Stimulated activated naive CD8-positive, alpha-beta T cell treated with anti-CD3 and anti-CD28 coated beads, Interleukin-15, amount 100 ng/mL, for 72 hours (primary cell): ENCODE results near the gene CTCF.
A peak's percentile ranks its signal among the peaks of the same experiment; 100 is the strongest.
"Not testable (repeated sequence)": the region's sequence is repeated elsewhere in the genome, so short reads cannot be mapped to it uniquely, and the experiment has no call there.

ENCODE experiments used
- ATAC-seq: fragments of 150-1000 bp; cut with Tn5 transposase; 2 replicates; pipeline ENCODE4 v1.10.0; 2021; ENCODE audit warnings: mild to moderate bottlenecking, moderate library complexity
- DNase-seq, 2 donors: peaks; one replicate each; pipeline ENCODE4 v3.0.0; 2021 to 2022
- H3K27ac Mint-ChIP-seq, 2 donors: one replicate each; pipeline ENCODE4 v1.8.0; 2022; ENCODE audit warnings: mild to moderate bottlenecking in 2 of 2, mixed read lengths in 2 of 2, moderate library complexity in 2 of 2
- H3K27me3 Mint-ChIP-seq: one replicate; pipeline ENCODE4 v1.8.0; 2022; ENCODE audit warnings: mixed read lengths
- H3K4me1 Mint-ChIP-seq: one replicate; pipeline ENCODE4 v1.8.0; 2022; ENCODE audit warnings: mild to moderate bottlenecking, mixed read lengths
- H3K4me3 Mint-ChIP-seq, 2 donors: one replicate each; pipeline ENCODE4 v1.8.0; 2022; ENCODE audit warnings: mild to moderate bottlenecking in 2 of 2, mixed read lengths in 2 of 2, moderate library complexity in 1 of 2
- H3K9me3 Mint-ChIP-seq, 2 donors: one replicate each; pipeline ENCODE4 v1.8.0; 2022; ENCODE audit warnings: mixed read lengths in 2 of 2

The CTCF gene

GRCh38 chr16:67528870-67529581, 33.3 kb upstream of the CTCF start:
- ATAC-seq: peak; percentile 66
- peaks cover 60% of the 10 kb centered on the region for H3K27me3 Mint-ChIP-seq
- peak in 1 of 2 donors; percentile 44 for DNase-seq
- peak overlapping the region; percentile 89 to 93 for H3K4me3 Mint-ChIP-seq
- peaks cover 22% of the 10 kb centered on the region for H3K4me1 Mint-ChIP-seq
- no peaks in the 10 kb centered on the region for H3K9me3 Mint-ChIP-seq
- H3K27ac Mint-ChIP-seq: no peak overlapping the region

DNA sequence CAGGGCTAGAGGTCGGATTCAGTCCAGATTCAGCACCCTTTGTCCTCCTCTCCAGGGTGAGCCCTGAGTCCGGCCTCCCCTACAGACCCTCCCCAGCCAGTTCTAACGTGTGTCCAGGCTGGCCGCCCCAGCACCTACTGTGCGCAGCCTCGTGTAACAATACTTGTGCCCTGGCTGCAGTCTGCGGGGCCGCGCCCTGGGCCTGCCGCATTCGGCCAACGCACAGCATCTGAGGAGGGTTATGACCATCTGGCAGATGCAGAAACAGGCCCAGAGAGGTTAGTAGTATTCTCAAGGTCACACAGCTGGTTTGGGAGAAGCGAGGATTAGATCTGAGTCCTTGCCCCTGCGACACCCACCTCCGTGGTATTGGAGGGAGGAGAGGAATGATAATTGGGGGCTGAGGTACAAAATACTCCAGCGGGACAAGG, 32.7 kb upstream of the CTCF start:
- Mint-ChIP-seq H3K9me3 (no peaks in the 10 kb centered on the region), H3K27ac (no peak overlapping the region), H3K4me1 (peaks cover 22% of the 10 kb centered on the region), H3K27me3 (peaks cover 60% of the 10 kb centered on the region), H3K4me3 (peak overlapping the region; percentile 89 to 93)
- ATAC-seq (peak; percentile 18), DNase-seq (peak in 1 of 2 donors; percentile 28)

- ATAC-seq: peak; percentile 48
- DNase-seq: peak in 1 of 2 donors; percentile 45
- Mint-ChIP-seq H3K4me3 (peak overlapping the region; percentile 89 to 93), H3K4me1 (peaks cover 25% of the 10 kb centered on the region), H3K27ac (peak overlapping the region in 1 of 2 donors; percentile 61), H3K9me3 (no peaks in the 10 kb centered on the region), H3K27me3 (peaks cover 64% of the 10 kb centered on the region)
Observed at GRCh38 chr16:67530013-67530939, 32.0 kb upstream of the CTCF start.

GRCh38 chr16:67531247-67531646, 31.1 kb upstream of the CTCF start:
- Mint-ChIP-seq H3K4me3 (no peak overlapping the region), H3K4me1 (peaks cover 35% of the 10 kb centered on the region), H3K27ac (no peak overlapping the region), H3K27me3 (peaks cover 68% of the 10 kb centered on the region), H3K9me3 (no peaks in the 10 kb centered on the region)
- ATAC-seq (no peak), DNase-seq (no peak)

- no peak overlapping the region for H3K4me3 Mint-ChIP-seq
- H3K9me3 Mint-ChIP-seq: no peaks in the 10 kb centered on the region
- no peak overlapping the region for H3K27ac Mint-ChIP-seq
- DNase-seq (no peak), ATAC-seq (no peak)
- H3K27me3 Mint-ChIP-seq: peaks cover 61% of the 10 kb centered on the region
- H3K4me1 Mint-ChIP-seq: peaks cover 47% of the 10 kb centered on the region
Observed at GRCh38 chr16:67533024-67533560, 29.2 kb upstream of the CTCF start.

- not testable (repeated sequence) for H3K9me3 Mint-ChIP-seq, ATAC-seq, H3K4me3 Mint-ChIP-seq, H3K27ac Mint-ChIP-seq, DNase-seq
- Mint-ChIP-seq H3K27me3 (peaks cover 61% of the 10 kb centered on the region), H3K4me1 (peaks cover 54% of the 10 kb centered on the region)
Observed at GRCh38 chr16:67533987-67534386, 28.3 kb upstream of the CTCF start.

DNA sequence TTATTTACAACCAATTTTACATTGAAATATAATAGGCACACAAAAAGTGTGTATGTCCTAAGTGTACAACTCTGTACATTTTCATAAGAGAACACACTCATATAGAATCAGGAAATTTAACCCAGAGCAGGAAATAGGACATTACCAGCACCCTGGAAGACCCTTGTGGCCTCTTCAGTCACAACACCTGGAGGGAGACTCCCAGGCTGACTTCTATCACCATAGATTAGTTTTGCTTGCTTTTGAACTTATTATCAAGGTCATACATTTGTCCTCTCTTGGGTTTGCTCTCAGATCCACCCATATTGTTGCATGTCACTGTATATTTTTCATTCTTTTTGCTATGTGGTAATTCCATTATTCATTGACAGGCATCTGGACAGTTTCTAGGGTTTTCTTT, 27.9 kb upstream of the CTCF start:
- no peak overlapping the region for H3K4me3 Mint-ChIP-seq
- no peak overlapping the region for H3K27ac Mint-ChIP-seq
- no peaks in the 10 kb centered on the region for H3K9me3 Mint-ChIP-seq
- DNase-seq (no peak), ATAC-seq (no peak)
- peaks cover 57% of the 10 kb centered on the region for H3K4me1 Mint-ChIP-seq
- peaks cover 60% of the 10 kb centered on the region for H3K27me3 Mint-ChIP-seq

DNA sequence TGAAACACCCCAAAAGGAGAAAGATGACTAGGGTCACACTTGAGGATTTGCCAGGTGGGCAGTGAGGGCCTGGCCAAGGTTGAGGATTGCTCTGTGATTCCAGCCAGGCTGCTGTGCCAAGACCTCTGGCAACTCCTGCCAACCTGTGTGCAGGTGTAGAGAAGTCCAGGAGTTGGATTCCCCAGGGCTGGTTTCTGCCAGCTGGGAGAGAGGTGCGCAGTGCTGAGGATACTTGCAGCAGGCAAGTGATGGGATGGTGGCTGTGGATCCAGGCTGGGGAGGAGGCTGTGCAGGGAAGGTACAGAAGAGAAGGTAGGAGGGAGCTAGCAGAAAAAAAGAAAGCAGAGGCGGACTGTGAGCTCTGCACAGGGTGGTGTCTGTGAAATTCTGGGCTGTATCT, 27.1 kb upstream of the CTCF start:
- Mint-ChIP-seq H3K27ac (peak overlapping the region in 1 of 2 donors; percentile 54), H3K4me3 (no peak overlapping the region), H3K27me3 (peaks cover 52% of the 10 kb centered on the region), H3K9me3 (no peaks in the 10 kb centered on the region), H3K4me1 (peaks cover 56% of the 10 kb centered on the region)
- no peak for ATAC-seq
- no peak for DNase-seq

DNA sequence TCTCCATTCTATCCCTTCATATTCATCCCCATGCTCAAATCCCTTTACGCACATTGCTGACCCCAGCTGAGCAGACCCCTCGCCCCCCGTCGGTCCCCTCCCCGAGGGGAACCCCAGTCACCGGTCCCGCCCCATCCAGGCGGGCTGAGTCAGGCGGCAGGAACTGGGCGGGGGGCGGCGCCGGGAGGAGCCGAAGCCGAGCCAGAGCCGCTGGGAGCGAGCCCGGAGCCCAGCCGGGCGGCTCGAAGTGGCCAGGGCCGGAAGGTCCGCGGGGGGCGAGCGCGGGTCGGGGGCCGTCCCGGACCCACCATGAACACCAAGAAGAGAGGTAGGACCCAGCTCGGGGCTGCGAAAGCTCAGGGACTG, 25.1 kb upstream of the CTCF start:
- Mint-ChIP-seq H3K27me3 (peaks cover 36% of the 10 kb centered on the region), H3K4me1 (peaks cover 52% of the 10 kb centered on the region), H3K27ac (peak overlapping the region; percentile 72 to 85), H3K9me3 (no peaks in the 10 kb centered on the region), H3K4me3 (peak overlapping the region; percentile 86)
- DNase-seq (peak in 1 of 2 donors; percentile 45), ATAC-seq (peak; percentile 63)

GRCh38 chr16:67537636-67538591, 24.4 kb upstream of the CTCF start:
- H3K4me1 Mint-ChIP-seq: peaks cover 59% of the 10 kb centered on the region
- peak overlapping the region; percentile 86 for H3K4me3 Mint-ChIP-seq
- H3K27ac Mint-ChIP-seq: peak overlapping the region in 1 of 2 donors; percentile 64
- peaks cover 29% of the 10 kb centered on the region for H3K27me3 Mint-ChIP-seq
- DNase-seq (peak in 1 of 2 donors; percentile 55), ATAC-seq (peak; percentile 51)
- no peaks in the 10 kb centered on the region for H3K9me3 Mint-ChIP-seq

- Mint-ChIP-seq H3K9me3 (no peaks in the 10 kb centered on the region), H3K27me3 (peaks cover 23% of the 10 kb centered on the region), H3K27ac (no peak overlapping the region), H3K4me1 (peaks cover 61% of the 10 kb centered on the region), H3K4me3 (peak overlapping the region; percentile 51 to 69)
- DNase-seq (no peak), ATAC-seq (no peak)
Observed at GRCh38 chr16:67538666-67539101, 23.6 kb upstream of the CTCF start.

DNA sequence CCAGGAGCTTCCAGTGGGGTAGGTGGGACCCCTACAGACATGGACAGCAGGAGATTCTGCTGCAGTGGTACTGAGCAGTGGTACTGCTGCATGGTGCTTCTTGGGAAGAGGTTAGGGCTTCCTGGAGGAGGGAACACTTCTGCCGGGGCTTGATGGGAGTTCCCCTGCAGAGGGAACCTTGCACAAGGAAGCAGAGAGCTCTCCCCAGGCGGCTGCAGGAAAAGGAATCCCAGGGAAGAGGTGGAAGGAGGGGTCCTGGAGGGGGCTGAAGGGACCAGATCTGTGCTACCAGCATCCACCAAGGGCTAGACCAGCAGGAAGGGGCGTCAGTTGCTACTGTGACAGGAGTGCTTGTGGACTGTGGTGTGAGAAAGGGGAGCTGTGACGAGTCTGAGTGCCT, 23.1 kb upstream of the CTCF start:
- DNase-seq: no peak
- Mint-ChIP-seq H3K27me3 (peaks cover 23% of the 10 kb centered on the region), H3K9me3 (no peaks in the 10 kb centered on the region), H3K4me3 (peak overlapping the region; percentile 4 to 51), H3K4me1 (peaks cover 67% of the 10 kb centered on the region), H3K27ac (peak overlapping the region in 1 of 2 donors; percentile 84)
- no peak for ATAC-seq

DNA sequence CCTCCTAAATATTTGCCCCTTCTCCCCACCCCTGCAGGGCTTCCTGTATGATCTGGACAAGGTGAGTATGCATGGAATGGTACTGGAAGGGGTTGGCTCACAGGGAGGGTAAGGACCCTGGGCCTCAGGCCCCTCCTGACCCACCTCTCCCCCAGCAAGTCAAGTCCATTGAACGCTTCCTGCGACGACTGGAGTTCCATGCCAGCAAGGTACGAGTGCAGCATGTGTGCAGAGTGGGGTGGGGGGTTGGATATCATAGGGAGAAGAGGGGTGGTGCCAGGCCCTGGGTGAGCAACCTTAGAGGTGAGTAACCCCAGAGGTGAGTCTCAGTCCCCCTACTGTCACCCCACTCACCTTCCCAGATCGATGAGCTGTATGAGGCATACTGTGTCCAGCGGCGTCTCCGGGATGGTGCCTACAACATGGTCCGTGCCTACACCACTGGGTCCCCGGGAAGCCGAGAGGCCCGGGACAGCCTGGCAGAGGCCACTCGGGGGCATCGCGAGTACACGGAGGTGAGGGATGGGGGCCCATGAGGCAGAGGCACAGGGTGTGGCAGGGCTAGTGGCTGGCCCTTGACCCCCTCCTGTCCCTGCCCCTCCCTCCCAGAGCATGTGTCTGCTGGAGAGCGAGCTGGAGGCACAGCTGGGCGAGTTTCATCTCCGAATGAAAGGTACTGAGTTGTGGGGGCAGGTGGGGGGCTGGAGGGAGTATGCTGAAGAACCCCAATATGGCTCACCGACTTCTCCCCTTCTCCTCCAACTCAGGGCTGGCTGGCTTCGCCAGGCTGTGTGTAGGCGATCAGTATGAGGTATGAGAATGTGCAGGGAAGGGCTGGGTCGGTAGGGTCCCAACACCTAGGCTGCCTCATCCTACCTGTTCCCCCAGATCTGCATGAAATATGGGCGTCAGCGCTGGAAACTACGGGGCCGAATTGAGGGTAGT, 22.4 kb upstream of the CTCF start:
- ATAC-seq: no peak
- Mint-ChIP-seq H3K9me3 (no peaks in the 10 kb centered on the region), H3K27me3 (peaks cover 22% of the 10 kb centered on the region), H3K4me3 (peak overlapping the region in 1 of 2 donors; percentile 4), H3K27ac (peak overlapping the region in 1 of 2 donors; percentile 84), H3K4me1 (peaks cover 69% of the 10 kb centered on the region)
- peak in 1 of 2 donors; percentile 19 for DNase-seq

- H3K9me3 Mint-ChIP-seq: no peaks in the 10 kb centered on the region
- DNase-seq (no peak), ATAC-seq (no peak)
- H3K27ac Mint-ChIP-seq: no peak overlapping the region
- peaks cover 61% of the 10 kb centered on the region for H3K4me1 Mint-ChIP-seq
- H3K4me3 Mint-ChIP-seq: no peak overlapping the region
- peaks cover 14% of the 10 kb centered on the region for H3K27me3 Mint-ChIP-seq
Observed at GRCh38 chr16:67540756-67541155, 21.6 kb upstream of the CTCF start.
